ENCODE measurements around the gene C11orf58. TPM values are rescaled to one million over a fixed set of nuclear protein-coding genes. Genes with fewer than 3 reads are reported as not detected.

The C11orf58 gene
- total RNA-seq, 4 donors from 2014 or later: 65.5 to 115 (median 99.9) TPM

DNA sequence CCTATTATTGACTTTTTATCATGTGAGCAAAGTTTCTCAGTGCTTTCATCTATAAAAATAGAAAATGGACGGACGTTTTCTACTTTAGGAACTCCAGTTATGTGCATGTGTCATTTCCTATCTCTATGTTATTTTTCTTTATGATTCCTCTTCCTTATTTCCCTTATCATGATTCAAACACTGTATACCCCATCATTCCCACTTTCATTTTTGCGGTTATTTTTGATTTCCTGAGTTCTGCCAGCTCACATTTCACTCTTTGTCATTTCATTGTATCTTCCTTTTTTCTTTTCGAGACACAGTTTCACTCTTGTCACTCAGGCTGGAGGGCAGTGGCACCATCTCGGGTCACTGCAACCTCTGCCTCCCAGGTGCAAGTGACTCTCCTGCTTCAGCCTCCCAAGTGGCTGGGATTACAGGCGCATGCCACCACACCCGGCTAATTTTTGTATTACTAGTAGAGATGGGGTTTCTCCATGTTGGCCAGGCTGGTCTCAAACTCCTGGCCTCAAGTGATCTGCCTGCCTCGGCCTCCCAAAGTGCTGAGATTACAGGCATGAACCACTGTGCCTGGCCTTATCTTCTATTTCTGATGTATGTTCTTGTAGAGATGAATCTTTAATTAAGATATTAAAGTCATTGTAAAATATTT lies 21.5 kb downstream of the C11orf58 start:
- DNase-seq: no peak
- intact Hi-C loops (cut with DNase I; ENCODE audit: low total_unique reads): no loop called here

DNA sequence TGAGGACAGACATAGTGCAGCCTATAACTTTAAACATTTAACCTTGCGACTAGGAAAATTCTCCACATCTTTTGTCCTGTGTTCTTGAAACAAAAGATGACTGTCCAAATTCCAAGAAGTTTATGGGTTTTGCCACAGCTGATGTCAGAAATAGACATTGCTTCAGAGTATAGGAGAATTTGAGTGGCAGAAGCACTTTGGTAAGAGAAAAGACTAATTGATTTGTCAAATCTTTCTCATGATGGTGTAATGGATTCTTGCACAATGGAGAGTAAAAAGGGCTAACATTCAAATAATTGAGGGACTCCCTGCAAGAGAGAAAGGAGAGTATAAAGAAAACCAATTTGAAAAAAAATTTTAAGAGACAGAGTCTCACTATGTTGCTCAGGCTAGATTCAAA lies 25.3 kb downstream of the C11orf58 start:
- DNase-seq: no peak
- H3K4me3 ChIP-seq: no peak overlapping the region
- H3K4me1 ChIP-seq: no peaks in the 10 kb centered on the region
- no peak overlapping the region for H3K27ac ChIP-seq
- TF ChIP-seq POLR2AphosphoS5 (IDR thresholded peaks at IDR 0.05) (no peak), EP300 (IDR thresholded peaks at IDR 0.05; ENCODE audit: low read depth) (no peak), POLR2A (IDR thresholded peaks at IDR 0.05) (no peak)
- TF ChIP-seq, protein P1, sequence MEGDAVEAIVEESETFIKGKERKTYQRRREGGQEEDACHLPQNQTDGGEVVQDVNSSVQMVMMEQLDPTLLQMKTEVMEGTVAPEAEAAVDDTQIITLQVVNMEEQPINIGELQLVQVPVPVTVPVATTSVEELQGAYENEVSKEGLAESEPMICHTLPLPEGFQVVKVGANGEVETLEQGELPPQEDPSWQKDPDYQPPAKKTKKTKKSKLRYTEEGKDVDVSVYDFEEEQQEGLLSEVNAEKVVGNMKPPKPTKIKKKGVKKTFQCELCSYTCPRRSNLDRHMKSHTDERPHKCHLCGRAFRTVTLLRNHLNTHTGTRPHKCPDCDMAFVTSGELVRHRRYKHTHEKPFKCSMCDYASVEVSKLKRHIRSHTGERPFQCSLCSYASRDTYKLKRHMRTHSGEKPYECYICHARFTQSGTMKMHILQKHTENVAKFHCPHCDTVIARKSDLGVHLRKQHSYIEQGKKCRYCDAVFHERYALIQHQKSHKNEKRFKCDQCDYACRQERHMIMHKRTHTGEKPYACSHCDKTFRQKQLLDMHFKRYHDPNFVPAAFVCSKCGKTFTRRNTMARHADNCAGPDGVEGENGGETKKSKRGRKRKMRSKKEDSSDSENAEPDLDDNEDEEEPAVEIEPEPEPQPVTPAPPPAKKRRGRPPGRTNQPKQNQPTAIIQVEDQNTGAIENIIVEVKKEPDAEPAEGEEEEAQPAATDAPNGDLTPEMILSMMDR (IDR thresholded peaks at IDR 0.05): no peak
- 100% methylated on average over 1 of the region's 1 CpG for WGBS, 2 donors (ENCODE audit: low coverage in 1 of 2)
- intact Hi-C loops (cut with DNase I; ENCODE audit: low total_unique reads) (no loop called here), in situ Hi-C loops (cut with MboI; ENCODE audit: low pct_ligation_motif_present in 1 of 4, low pct_unique_long_range_greater_than_20kb in 1 of 4, low sequenced_read_pairs in 3 of 4) (no loop called here)
- H3K27me3 ChIP-seq: no peaks in the 10 kb centered on the region
- H3K36me3 ChIP-seq: no peaks in the 10 kb centered on the region
- H3K9me3 ChIP-seq: no peaks in the 10 kb centered on the region

More for the DNA sequence above, 21.5 kb downstream of the C11orf58 start:
- Histone ChIP-seq H3K27me3 (no peaks in the 10 kb centered on the region), H3K27ac (no peak overlapping the region), H3K4me1 (no peaks in the 10 kb centered on the region), H3K36me3 (peaks cover 0 to 20% (median 7%) of the 10 kb centered on the region in 4 donors), H3K9me3 (no peaks in the 10 kb centered on the region), H3K4me3 (no peak overlapping the region)
- 42 to 76% methylated on average over 6 to 8 of the region's 8 CpGs for WGBS, 2 donors (ENCODE audit: low coverage in 1 of 2)
- TF ChIP-seq POLR2A (IDR thresholded peaks at IDR 0.05) (no peak), POLR2AphosphoS5 (IDR thresholded peaks at IDR 0.05) (no peak), EP300 (IDR thresholded peaks at IDR 0.05; ENCODE audit: low read depth) (no peak)
- TF ChIP-seq, protein P1 (IDR thresholded peaks at IDR 0.05): no peak
- in situ Hi-C loops (cut with MboI; ENCODE audit: low pct_ligation_motif_present in 1 of 4, low pct_unique_long_range_greater_than_20kb in 1 of 4, low sequenced_read_pairs in 3 of 4): no loop called here

DNA sequence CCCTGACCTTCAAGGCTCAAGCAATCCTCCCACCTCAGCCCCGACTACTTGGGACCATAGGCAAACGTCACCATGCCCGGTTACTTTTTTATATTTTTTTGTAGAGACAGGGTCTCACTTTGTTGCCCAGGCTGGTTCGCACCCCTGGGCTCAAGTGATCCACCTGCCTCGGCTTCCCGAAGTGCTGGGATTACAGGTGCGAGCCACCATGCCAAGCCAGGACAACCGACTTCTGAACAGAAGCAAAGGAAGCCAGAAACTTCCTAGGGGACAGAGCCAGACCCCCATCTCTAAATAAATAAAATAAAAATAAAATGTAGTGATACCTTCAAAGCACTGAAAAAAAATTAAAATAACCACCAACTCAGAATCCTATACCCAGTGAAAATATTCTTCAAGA lies 26.4 kb downstream of the C11orf58 start:
- intact Hi-C loops (cut with DNase I; ENCODE audit: low total_unique reads): no loop called here

DNA sequence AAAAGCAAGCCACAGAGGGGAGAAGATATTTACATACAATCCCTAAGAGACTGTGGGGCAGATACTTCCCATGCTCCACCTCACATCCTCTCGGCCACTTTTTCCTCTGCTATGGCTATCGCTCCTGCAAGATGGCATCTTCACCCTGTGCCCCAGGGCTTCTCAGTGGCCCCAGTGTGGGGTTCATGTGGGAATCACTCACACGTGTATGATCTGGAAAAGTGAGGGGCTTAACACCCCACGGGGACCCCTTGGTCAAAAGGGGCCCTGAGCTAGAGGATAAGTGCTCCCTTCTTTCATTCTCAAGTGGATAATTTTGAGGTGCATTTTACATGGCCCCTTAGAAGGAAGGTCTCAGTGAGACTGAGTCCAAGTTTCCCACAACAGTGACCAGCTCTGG lies 28.7 kb downstream of the C11orf58 start:
- Histone ChIP-seq H3K36me3 (no peaks in the 10 kb centered on the region), H3K27ac (no peak overlapping the region), H3K4me1 (no peaks in the 10 kb centered on the region), H3K4me3 (no peak overlapping the region), H3K9me3 (no peaks in the 10 kb centered on the region), H3K27me3 (no peaks in the 10 kb centered on the region)
- WGBS, 2 donors (ENCODE audit: low coverage in 1 of 2): 69 to 90% methylated on average over 2 to 4 of the region's 4 CpGs
- TF ChIP-seq, protein P1 (IDR thresholded peaks at IDR 0.05): no peak
- no peak for TF ChIP-seq POLR2AphosphoS5 (IDR thresholded peaks at IDR 0.05)
- no peak for TF ChIP-seq POLR2A (IDR thresholded peaks at IDR 0.05)
- TF ChIP-seq EP300 (IDR thresholded peaks at IDR 0.05; ENCODE audit: low read depth): no peak
- intact Hi-C loops (cut with DNase I; ENCODE audit: low total_unique reads) (no loop called here), in situ Hi-C loops (cut with MboI; ENCODE audit: low pct_ligation_motif_present in 1 of 4, low pct_unique_long_range_greater_than_20kb in 1 of 4, low sequenced_read_pairs in 3 of 4) (no loop called here)
- DNase-seq: no peak

More for the DNA sequence above, 26.4 kb downstream of the C11orf58 start:
- Histone ChIP-seq H3K4me1 (no peaks in the 10 kb centered on the region), H3K27me3 (no peaks in the 10 kb centered on the region), H3K9me3 (no peaks in the 10 kb centered on the region), H3K4me3 (no peak overlapping the region), H3K27ac (no peak overlapping the region), H3K36me3 (no peaks in the 10 kb centered on the region)
- no peak for TF ChIP-seq POLR2A (IDR thresholded peaks at IDR 0.05)
- TF ChIP-seq, protein P1 (IDR thresholded peaks at IDR 0.05): no peak
- no peak for TF ChIP-seq POLR2AphosphoS5 (IDR thresholded peaks at IDR 0.05)
- TF ChIP-seq EP300 (IDR thresholded peaks at IDR 0.05; ENCODE audit: low read depth): no peak
- 92% methylated on average over 8 of the region's 8 CpGs; no CpG with 5 or more reads in 1 of the 2 donors for WGBS, 2 donors (ENCODE audit: low coverage in 1 of 2)
- in situ Hi-C loops (cut with MboI; ENCODE audit: low pct_ligation_motif_present in 1 of 4, low pct_unique_long_range_greater_than_20kb in 1 of 4, low sequenced_read_pairs in 3 of 4): no loop called here
- no peak for DNase-seq

Measured in transverse colon (tissue), 4 donors.